OCI-LY3 (cell line): ENCODE results near the gene RNU6-1.

Source experiments
- EZH2phosphoT487 ChIP-seq: fragments of 200-600 bp; shearing (Covaris generic); IDR thresholded peaks from 2 replicates; pipeline ENCODE4 v1.6.1; 2018; ENCODE audit warnings: antibody characterized with exemption, mixed run types, low read depth
- TF ChIP-seq, protein P1 (sequence below): fragments of 200-600, 300-600 bp; sonication (generic); IDR thresholded peaks from 2 replicates; pipeline ENCODE4 v1.5.1; 2014; ENCODE audit warnings: antibody characterized with exemption, low read length, low read depth

GRCh38 chr15:67820122-67820991, 19.5 kb downstream of the RNU6-1 start:
- TF ChIP-seq, protein P1, sequence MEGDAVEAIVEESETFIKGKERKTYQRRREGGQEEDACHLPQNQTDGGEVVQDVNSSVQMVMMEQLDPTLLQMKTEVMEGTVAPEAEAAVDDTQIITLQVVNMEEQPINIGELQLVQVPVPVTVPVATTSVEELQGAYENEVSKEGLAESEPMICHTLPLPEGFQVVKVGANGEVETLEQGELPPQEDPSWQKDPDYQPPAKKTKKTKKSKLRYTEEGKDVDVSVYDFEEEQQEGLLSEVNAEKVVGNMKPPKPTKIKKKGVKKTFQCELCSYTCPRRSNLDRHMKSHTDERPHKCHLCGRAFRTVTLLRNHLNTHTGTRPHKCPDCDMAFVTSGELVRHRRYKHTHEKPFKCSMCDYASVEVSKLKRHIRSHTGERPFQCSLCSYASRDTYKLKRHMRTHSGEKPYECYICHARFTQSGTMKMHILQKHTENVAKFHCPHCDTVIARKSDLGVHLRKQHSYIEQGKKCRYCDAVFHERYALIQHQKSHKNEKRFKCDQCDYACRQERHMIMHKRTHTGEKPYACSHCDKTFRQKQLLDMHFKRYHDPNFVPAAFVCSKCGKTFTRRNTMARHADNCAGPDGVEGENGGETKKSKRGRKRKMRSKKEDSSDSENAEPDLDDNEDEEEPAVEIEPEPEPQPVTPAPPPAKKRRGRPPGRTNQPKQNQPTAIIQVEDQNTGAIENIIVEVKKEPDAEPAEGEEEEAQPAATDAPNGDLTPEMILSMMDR, result no peak
- TF ChIP-seq EZH2phosphoT487, result no peak
